CD4-positive, alpha-beta T cell (primary cell): ENCODE data around the gene YAE1. TPM values are rescaled to one million over a fixed set of nuclear protein-coding genes. Genes with fewer than 3 reads are reported as not detected.
"Not testable (repeated sequence)": the region's sequence is repeated elsewhere in the genome, so short reads cannot be mapped to it uniquely, and the experiment has no call there.

ENCODE experiments used
- ATAC-seq: fragments of 200-7000 bp; cut with Tn5 transposase; one replicate; pipeline ENCODE4 v1.10.0; 2022; ENCODE audit warnings: mild to moderate bottlenecking; ENCODE audit not compliant: poor library complexity
- CTCF ChIA-PET: fragments of 350-600 bp; sonication (Branson Sonifier 250); formaldehyde crosslinking; loops from one replicate; lab custom pipeline; 2021; ENCODE audit warnings: antibody characterized with exemption, inconsistent platforms; lab: Charles Lee
- POLR2A ChIA-PET: fragments of 350-600 bp; sonication (Branson Sonifier 250); formaldehyde crosslinking; loops from one replicate; lab custom pipeline; 2021; ENCODE audit warnings: antibody characterized with exemption, inconsistent platforms; lab: Charles Lee
- DNase-seq, 14 experiments: peaks; one replicate each; pipeline ENCODE4 v3.0.0-alpha.2; 2013 to 2020; ENCODE audit warnings: mixed read lengths in 2 of 14
- H3K27ac ChIP-seq, 2 donors: one replicate each; pipeline versions ENCODE4 v1.5.1 to v1.7.0; 2013; ENCODE audit warnings: low read length in 2 of 2, low read depth in 1 of 2, mild to moderate bottlenecking in 1 of 2
- H3K27me3 ChIP-seq, 2 experiments: 1 replicate in 1 of 2; 2 replicates in 1 of 2; pipeline versions ENCODE4 v1.6.1 to v1.7.0; 2013; ENCODE audit warnings: low read length in 2 of 2, control low read depth in 1 of 2, mild to moderate bottlenecking in 1 of 2, moderate library complexity in 1 of 2; ENCODE audit not compliant: insufficient read depth in 2 of 2, control insufficient read depth in 1 of 2
- H3K36me3 ChIP-seq: one replicate; pipeline ENCODE4 v1.6.1; 2013; ENCODE audit warnings: low read length, control low read depth; ENCODE audit not compliant: insufficient read depth
- H3K4me1 ChIP-seq: one replicate; pipeline ENCODE4 v1.6.1; 2013; ENCODE audit warnings: low read length, control low read depth; ENCODE audit not compliant: insufficient read depth
- H3K4me3 ChIP-seq: one replicate; pipeline ENCODE4 v1.5.1; 2013; ENCODE audit warnings: mild to moderate bottlenecking, low read length, moderate library complexity
- H3K9me3 ChIP-seq, 2 experiments: 1 replicate in 1 of 2; 2 replicates in 1 of 2; pipeline versions ENCODE4 v1.6.1 to v1.7.0; 2013; ENCODE audit warnings: low read length in 2 of 2, mild to moderate bottlenecking in 2 of 2, control low read depth in 1 of 2, moderate library complexity in 1 of 2; ENCODE audit not compliant: control insufficient read depth in 1 of 2, insufficient read depth in 1 of 2
- H3K27ac Mint-ChIP-seq: one replicate; pipeline ENCODE4 v1.8.0; 2020; ENCODE audit warnings: mixed read lengths
- H3K27me3 Mint-ChIP-seq: one replicate; pipeline ENCODE4 v1.8.0; 2021; ENCODE audit warnings: mixed read lengths
- H3K36me3 Mint-ChIP-seq: one replicate; pipeline ENCODE4 v1.8.0; 2021; ENCODE audit warnings: low read depth, mixed read lengths
- H3K4me1 Mint-ChIP-seq: one replicate; pipeline ENCODE4 v1.8.0; 2021; ENCODE audit warnings: low read depth, mixed read lengths
- H3K4me3 Mint-ChIP-seq: one replicate; pipeline ENCODE4 v1.8.0; 2020; ENCODE audit warnings: mild to moderate bottlenecking, mixed read lengths
- H3K9me3 Mint-ChIP-seq: one replicate; pipeline ENCODE4 v1.8.0; 2020; ENCODE audit warnings: mixed read lengths
- CTCF ChIP-seq: fragments of 200-600 bp; IDR thresholded peaks from one replicate; pipeline ENCODE4 v1.8.0; 2022; ENCODE audit warnings: antibody characterized with exemption, mild to moderate bottlenecking
- intact Hi-C, 2 experiments: fragments of 100-400 bp; cut with DNase I in 1 of 2; cut with micrococcal nuclease in 1 of 2; formaldehyde crosslinking; loops; one replicate each; pipeline versions ENCODE4 v1.15.1 to v1.9.0; 2023 to 2025; cut with DNase I, micrococcal nuclease
- total RNA-seq, 174 experiments: library from RNA in 2 of 174; stranded (reverse) in 2 of 174; gene quantifications; one replicate each; pipeline ENCODE4 v1.2.3 and lab custom pipeline; 2021 to 2026

The YAE1 gene
- total RNA-seq, 2 experiments from 2014 or later = 5.0 to 7.4 TPM

- Histone ChIP-seq H3K4me1 (no peaks in the 10 kb centered on the region), H3K27ac (no peak overlapping the region), H3K4me3 (no peak overlapping the region), H3K36me3 (no peaks in the 10 kb centered on the region), H3K9me3 (no peaks in the 10 kb centered on the region), H3K27me3 (no peaks in the 10 kb centered on the region)
- Mint-ChIP-seq H3K4me1 (no peaks in the 10 kb centered on the region), H3K36me3 (no peaks in the 10 kb centered on the region), H3K27ac (no peak overlapping the region), H3K4me3 (no peak overlapping the region), H3K9me3 (no peaks in the 10 kb centered on the region), H3K27me3 (no peaks in the 10 kb centered on the region)
- intact Hi-C loops = no loop called here
- ChIA-PET CTCF (no interaction called here), POLR2A (no interaction called here)
- TF ChIP-seq CTCF = no peak
- DNase-seq (no peak), ATAC-seq (no peak)
These were observed 24.7 kb upstream of the YAE1 start for GRCh38 chr7:39541511-39541910.

- H3K4me3 ChIP-seq, H3K27ac Mint-ChIP-seq, intact Hi-C loops, CTCF ChIA-PET, H3K9me3 ChIP-seq, DNase-seq, ATAC-seq, H3K27me3 Mint-ChIP-seq, H3K27ac ChIP-seq, H3K36me3 ChIP-seq, H3K4me3 Mint-ChIP-seq, H3K4me1 Mint-ChIP-seq, H3K9me3 Mint-ChIP-seq, POLR2A ChIA-PET, H3K4me1 ChIP-seq, H3K27me3 ChIP-seq: not testable (repeated sequence)
- peaks cover 13% of the 10 kb centered on the region for H3K36me3 Mint-ChIP-seq
These were observed 21.4 kb upstream of the YAE1 start for GRCh38 chr7:39544774-39545173.

- Mint-ChIP-seq H3K4me3 (no peak overlapping the region), H3K27ac (no peak overlapping the region), H3K9me3 (peaks cover 4% of the 10 kb centered on the region), H3K27me3 (no peaks in the 10 kb centered on the region), H3K36me3 (peaks cover 13% of the 10 kb centered on the region), H3K4me1 (no peaks in the 10 kb centered on the region)
- POLR2A ChIA-PET = no interaction called here
- CTCF ChIA-PET = no interaction called here
- TF ChIP-seq CTCF = no peak
- no peak overlapping the region for H3K27ac ChIP-seq
- H3K27me3 ChIP-seq = no peaks in the 10 kb centered on the region
- no peaks in the 10 kb centered on the region for H3K36me3 ChIP-seq
- intact Hi-C loops = no loop called here
- H3K9me3 ChIP-seq = peaks cover 3 to 8% of the 10 kb centered on the region in 2 experiments
- H3K4me3 ChIP-seq = no peak overlapping the region
- H3K4me1 ChIP-seq = no peaks in the 10 kb centered on the region
- ATAC-seq = no peak
- no peak for DNase-seq
These were observed 18.9 kb upstream of the YAE1 start for GRCh38 chr7:39547336-39547735.

DNA sequence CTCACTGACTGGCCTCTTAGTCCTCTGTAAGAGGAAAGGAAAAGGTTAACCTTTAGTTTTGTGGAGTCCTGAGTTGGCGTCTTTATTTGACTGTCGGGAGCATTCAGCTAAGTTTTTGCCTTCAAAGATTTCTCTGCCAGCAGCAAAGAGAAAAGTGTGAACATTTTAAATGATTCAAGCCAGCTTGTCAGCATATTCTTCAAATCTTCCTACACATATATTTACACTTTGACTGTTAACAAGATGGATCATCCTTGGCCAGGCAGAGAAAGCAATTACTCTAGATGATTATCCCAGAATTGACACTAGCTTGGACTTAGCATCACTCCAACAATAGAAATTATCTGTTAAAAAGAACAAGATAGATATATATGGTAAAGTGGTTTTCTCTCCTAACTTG lies 15.8 kb upstream of the YAE1 start:
- Histone ChIP-seq H3K27ac (no peak overlapping the region), H3K4me1 (no peaks in the 10 kb centered on the region), H3K36me3 (no peaks in the 10 kb centered on the region), H3K4me3 (no peak overlapping the region), H3K27me3 (no peaks in the 10 kb centered on the region), H3K9me3 (peaks cover 3 to 8% of the 10 kb centered on the region in 2 experiments)
- intact Hi-C loops = no loop called here
- TF ChIP-seq CTCF = no peak
- ATAC-seq (no peak), DNase-seq (no peak)
- no peak overlapping the region for H3K4me3 Mint-ChIP-seq
- POLR2A ChIA-PET = no interaction called here
- no peaks in the 10 kb centered on the region for H3K4me1 Mint-ChIP-seq
- H3K9me3 Mint-ChIP-seq = peaks cover 4% of the 10 kb centered on the region
- peaks cover 13% of the 10 kb centered on the region for H3K36me3 Mint-ChIP-seq
- H3K27ac Mint-ChIP-seq = no peak overlapping the region
- H3K27me3 Mint-ChIP-seq = no peaks in the 10 kb centered on the region
- CTCF ChIA-PET = interaction anchor here (0.6 kb wide), 1 partner anchor 666 kb away, joined by 4 read pairs; no protein-coding TSS in a partner anchor
